Spinal cord (tissue), 10 donors: ENCODE results near the gene SHISA2. TPM values are rescaled to one million over a fixed set of nuclear protein-coding genes. Genes with fewer than 3 reads are reported as not detected.

ENCODE experiments used
- DNase-seq, 6 donors: peaks; one replicate each; pipeline versions ENCODE4 v3.0.0 to v3.0.0-alpha.2; 2013 to 2015; ENCODE audit warnings: low spot score in 6 of 6, low read depth in 4 of 6
- H3K27ac ChIP-seq: one replicate; pipeline ENCODE4 v1.5.1; 2013; ENCODE audit warnings: low read depth, low read length, control low read depth
- H3K27me3 ChIP-seq: one replicate; pipeline ENCODE4 v1.6.1; 2013; ENCODE audit warnings: low read length; ENCODE audit not compliant: control insufficient read depth, insufficient read depth
- H3K36me3 ChIP-seq: one replicate; pipeline ENCODE4 v1.6.1; 2013; ENCODE audit warnings: low read length; ENCODE audit not compliant: control insufficient read depth, insufficient read depth
- H3K4me1 ChIP-seq: one replicate; pipeline ENCODE4 v1.6.1; 2013; ENCODE audit warnings: low read length; ENCODE audit not compliant: control insufficient read depth, insufficient read depth
- H3K4me3 ChIP-seq: one replicate; pipeline ENCODE4 v1.5.1; 2013; ENCODE audit warnings: low read depth, low read length, control low read depth
- H3K9me3 ChIP-seq: one replicate; pipeline ENCODE4 v1.6.1; 2013; ENCODE audit warnings: low read length; ENCODE audit not compliant: control insufficient read depth, insufficient read depth
- WGBS: methylation state at CpG from one replicate; pipeline ENCODE4 v1.1.5; 2013; ENCODE audit warnings: missing lambda C conversion rate; ENCODE audit not compliant: insufficient coverage; 5-methylcytosine and 5-hydroxymethylcytosine counted together
- polyA plus RNA-seq, 2 donors: library from polyadenylated mRNA; unstranded; fragments of 120-200 nt; gene quantifications; one replicate each; pipeline ENCODE4 v1.2.1, GENCODE V29; 2013; ENCODE audit not compliant: insufficient read length in 2 of 2
- total RNA-seq, 2 donors: library from RNA; depleted of rRNA in 1 of 2; stranded (reverse); fragments of 120-200 nt in 1 of 2; fragments of >200 nt in 1 of 2; gene quantifications; one replicate each; pipeline versions ENCODE4 v1.2.3 to v1.2.4, GENCODE V29; 2013 to 2014
- donor health status: healthy.

SHISA2 gene
- total and polyA plus RNA-seq, 4 donors = 3.5 to 20.8 (median 6.4) TPM

DNA sequence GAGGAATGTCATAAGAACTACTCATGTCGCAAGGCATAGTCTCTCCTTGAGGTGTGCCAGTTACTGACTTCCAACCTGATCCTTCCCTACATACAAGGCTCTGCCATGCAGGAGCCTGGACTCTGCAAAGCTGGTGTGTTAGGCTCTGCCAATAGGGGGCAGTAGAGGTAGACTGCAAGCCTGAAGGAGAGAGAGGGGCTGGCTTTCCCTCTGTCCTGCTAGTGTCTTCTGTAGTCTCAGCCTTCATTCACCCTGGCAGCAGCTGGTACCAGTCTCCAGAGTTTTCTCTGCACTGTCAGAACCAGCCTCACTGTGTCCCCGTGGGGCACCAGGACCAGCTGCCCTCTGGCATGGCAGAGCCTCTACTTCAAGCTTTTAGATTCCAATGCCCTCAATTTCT is 14.5 kb downstream of the SHISA2 start:
- H3K4me1 ChIP-seq = no peaks in the 10 kb centered on the region
- no peak overlapping the region for H3K27ac ChIP-seq
- no peaks in the 10 kb centered on the region for H3K36me3 ChIP-seq
- no peaks in the 10 kb centered on the region for H3K27me3 ChIP-seq
- no peak overlapping the region for H3K4me3 ChIP-seq
- peak in 1 of 6 donors; percentile 35 for DNase-seq
- no peaks in the 10 kb centered on the region for H3K9me3 ChIP-seq
- WGBS = 13% methylated on average over 1 of the region's 2 CpGs

DNA sequence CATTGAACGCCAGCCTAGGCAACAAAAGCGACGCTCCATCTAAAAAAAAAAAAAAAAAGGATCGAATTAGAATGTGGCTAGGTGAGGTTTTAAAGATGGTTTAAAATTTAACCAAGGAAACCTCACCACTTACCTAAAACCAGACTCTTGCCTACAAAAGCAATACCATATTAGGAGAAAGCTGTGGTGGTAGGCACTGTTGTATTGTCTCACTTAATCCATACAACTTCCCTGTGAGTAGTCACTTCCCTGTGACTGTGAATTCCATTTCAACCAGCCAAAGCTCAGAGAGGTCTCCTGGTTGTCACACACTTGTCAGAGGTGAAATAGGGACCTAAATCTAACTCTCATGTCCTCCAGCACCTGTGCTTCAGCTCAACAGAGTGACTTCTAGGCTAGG is 15.4 kb downstream of the SHISA2 start:
- WGBS = no CpG with 5 or more reads among the region's 4 CpGs
- H3K27me3 ChIP-seq = no peaks in the 10 kb centered on the region
- H3K27ac ChIP-seq = no peak overlapping the region
- DNase-seq = no peak
- no peaks in the 10 kb centered on the region for H3K9me3 ChIP-seq
- H3K4me1 ChIP-seq = no peaks in the 10 kb centered on the region
- no peaks in the 10 kb centered on the region for H3K36me3 ChIP-seq
- H3K4me3 ChIP-seq = no peak overlapping the region

DNA sequence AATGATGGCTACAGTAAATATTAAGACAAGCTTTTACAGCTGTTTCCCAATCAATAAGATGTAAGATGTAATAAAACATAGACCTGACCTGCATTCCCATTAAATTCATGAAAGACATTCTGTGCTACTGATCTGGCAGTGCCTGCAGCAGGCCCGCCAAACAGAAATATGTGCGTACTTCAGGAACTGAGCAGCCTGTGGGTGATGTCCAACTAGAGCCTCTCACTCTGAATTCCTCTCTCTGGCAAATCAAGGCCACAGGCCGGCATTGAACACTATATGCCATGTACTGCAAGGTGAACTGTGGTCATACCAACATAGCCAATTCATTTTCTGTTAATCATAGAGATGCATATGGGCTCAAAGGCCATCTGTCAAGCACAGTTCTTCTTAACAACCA is 17.8 kb downstream of the SHISA2 start:
- Histone ChIP-seq H3K36me3 (no peaks in the 10 kb centered on the region), H3K9me3 (no peaks in the 10 kb centered on the region), H3K27ac (no peak overlapping the region), H3K4me3 (no peak overlapping the region), H3K4me1 (no peaks in the 10 kb centered on the region), H3K27me3 (no peaks in the 10 kb centered on the region)
- 78% methylated on average over 3 of the region's 3 CpGs for WGBS
- DNase-seq = peak in 1 of 6 donors; percentile 27

DNA sequence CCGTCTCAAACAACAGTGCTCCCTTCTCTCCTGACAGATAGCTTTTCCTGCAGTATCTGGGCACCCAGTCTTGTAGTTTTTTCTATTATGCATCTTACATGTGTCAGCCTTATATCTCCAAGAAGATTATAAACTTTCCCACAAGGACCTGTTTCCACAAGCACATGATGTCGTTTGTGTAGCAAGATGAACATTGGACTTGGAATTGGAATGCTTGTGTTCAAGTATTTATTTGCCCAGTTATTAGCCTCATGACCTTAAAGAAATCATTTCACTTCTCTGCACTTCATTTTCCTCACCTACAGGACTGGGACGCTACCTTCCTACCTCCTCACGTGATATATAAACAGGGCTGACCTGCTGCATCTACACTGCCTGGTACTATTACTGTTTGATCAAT is 21.5 kb downstream of the SHISA2 start:
- H3K27me3 ChIP-seq = no peaks in the 10 kb centered on the region
- 93% methylated on average over 3 of the region's 4 CpGs for WGBS
- H3K4me1 ChIP-seq = peaks cover 2% of the 10 kb centered on the region
- no peak overlapping the region for H3K4me3 ChIP-seq
- no peaks in the 10 kb centered on the region for H3K36me3 ChIP-seq
- no peak overlapping the region for H3K27ac ChIP-seq
- no peaks in the 10 kb centered on the region for H3K9me3 ChIP-seq
- no peak for DNase-seq

DNA sequence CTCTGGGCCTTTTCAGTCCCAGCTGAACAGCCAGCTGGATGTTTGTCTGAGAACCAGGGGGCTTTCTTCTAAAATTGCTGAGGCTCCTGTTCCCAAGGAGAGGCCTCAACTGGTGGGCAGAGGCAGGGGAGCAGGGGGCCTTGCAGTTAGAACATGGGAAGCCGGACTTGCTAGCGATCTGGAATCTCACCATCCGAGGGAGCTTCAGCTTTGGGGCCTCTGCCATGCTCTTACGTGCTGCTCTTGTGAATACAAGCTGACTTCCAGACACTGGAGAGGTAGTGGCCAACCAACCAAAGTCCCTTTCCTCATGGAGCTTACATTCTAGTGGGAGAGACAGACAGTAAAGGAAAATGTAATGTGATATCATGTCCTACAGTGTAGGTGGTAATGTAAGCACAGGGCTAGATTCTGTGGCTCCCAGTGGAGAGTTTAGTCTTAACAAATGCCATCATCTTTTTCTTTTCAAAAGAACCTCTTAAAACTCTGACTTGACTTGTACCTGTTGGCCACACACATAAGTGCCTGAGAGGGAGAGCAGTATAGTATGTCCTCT is 22.2 kb downstream of the SHISA2 start:
- Histone ChIP-seq H3K36me3 (no peaks in the 10 kb centered on the region), H3K4me3 (no peak overlapping the region), H3K9me3 (no peaks in the 10 kb centered on the region), H3K4me1 (peaks cover 8% of the 10 kb centered on the region), H3K27me3 (no peaks in the 10 kb centered on the region), H3K27ac (no peak overlapping the region)
- DNase-seq = no peak
- 80% methylated on average over 4 of the region's 4 CpGs for WGBS

GRCh38 chr13:26026211-26026610 is 25.6 kb downstream of the SHISA2 start:
- Histone ChIP-seq H3K9me3 (no peaks in the 10 kb centered on the region), H3K4me3 (no peak overlapping the region), H3K4me1 (peaks cover 12% of the 10 kb centered on the region), H3K27ac (no peak overlapping the region), H3K27me3 (no peaks in the 10 kb centered on the region), H3K36me3 (no peaks in the 10 kb centered on the region)
- WGBS = 84% methylated on average over 4 of the region's 4 CpGs
- no peak for DNase-seq

GRCh38 chr13:26025771-26026170 is 26.0 kb downstream of the SHISA2 start:
- no peak overlapping the region for H3K27ac ChIP-seq
- no peak overlapping the region for H3K4me3 ChIP-seq
- H3K27me3 ChIP-seq = no peaks in the 10 kb centered on the region
- 71% methylated on average over 3 of the region's 4 CpGs for WGBS
- no peak for DNase-seq
- H3K4me1 ChIP-seq = peaks cover 12% of the 10 kb centered on the region
- no peaks in the 10 kb centered on the region for H3K36me3 ChIP-seq
- no peaks in the 10 kb centered on the region for H3K9me3 ChIP-seq

- WGBS = 33% methylated on average over 11 of the region's 12 CpGs
- Histone ChIP-seq H3K4me3 (no peak overlapping the region), H3K27me3 (no peaks in the 10 kb centered on the region), H3K4me1 (peaks cover 16% of the 10 kb centered on the region), H3K9me3 (no peaks in the 10 kb centered on the region), H3K36me3 (peaks cover 3% of the 10 kb centered on the region), H3K27ac (no peak overlapping the region)
- peak in 1 of 6 donors; percentile 54 for DNase-seq
These were observed 26.6 kb downstream of the SHISA2 start for GRCh38 chr13:26025196-26025595.

- Histone ChIP-seq H3K27me3 (no peaks in the 10 kb centered on the region), H3K4me1 (peaks cover 17% of the 10 kb centered on the region), H3K36me3 (peaks cover 3% of the 10 kb centered on the region), H3K4me3 (no peak overlapping the region), H3K27ac (no peak overlapping the region), H3K9me3 (no peaks in the 10 kb centered on the region)
- WGBS = 40% methylated on average over 6 of the region's 9 CpGs
- no peak for DNase-seq
These were observed 27.3 kb downstream of the SHISA2 start for GRCh38 chr13:26024558-26024957.

DNA sequence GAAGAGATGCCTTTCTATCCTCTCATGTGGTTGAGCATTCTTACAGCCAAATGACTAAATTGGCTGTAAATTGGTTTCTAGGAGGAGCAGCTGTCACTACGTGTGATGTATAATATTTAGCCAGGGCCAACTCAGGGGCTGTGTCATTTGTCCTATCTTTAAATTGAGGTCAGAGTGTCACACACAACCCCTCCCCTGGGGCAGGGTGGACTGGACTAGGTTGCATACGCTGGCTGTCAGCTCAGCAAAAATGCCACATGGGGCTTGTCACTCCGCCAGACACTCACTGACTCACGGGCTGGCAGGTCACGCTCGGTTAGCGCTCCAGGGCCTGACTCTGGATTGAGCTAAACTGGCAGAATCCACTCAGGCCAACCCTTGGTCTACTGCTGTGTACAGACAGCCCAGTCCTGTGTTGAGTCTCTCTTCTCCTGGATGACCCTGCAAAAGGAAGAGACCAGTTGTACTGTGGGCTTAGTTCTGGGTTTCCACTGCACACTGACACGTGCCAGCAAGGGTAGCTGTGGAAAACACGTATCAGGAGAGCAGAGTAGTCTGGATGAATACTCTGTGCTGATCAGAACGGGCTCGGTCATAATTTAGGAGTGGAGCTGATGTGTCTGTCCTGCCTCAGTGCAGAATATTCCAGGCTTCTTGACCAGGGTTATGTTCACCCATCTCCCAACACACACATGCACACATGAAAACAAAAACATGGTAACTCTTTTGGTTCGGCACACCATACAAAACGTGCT is 29.1 kb downstream of the SHISA2 start:
- 69% methylated on average over 8 of the region's 13 CpGs for WGBS
- DNase-seq = peak in 2 of 6 donors; percentile 52 to 57

More for the DNA sequence above, 29.1 kb downstream of the SHISA2 start:
- Histone ChIP-seq H3K36me3 (peaks cover 3% of the 10 kb centered on the region), H3K9me3 (no peaks in the 10 kb centered on the region), H3K27me3 (no peaks in the 10 kb centered on the region), H3K27ac (no peak overlapping the region), H3K4me1 (peaks cover 26% of the 10 kb centered on the region), H3K4me3 (no peak overlapping the region)
